H1 (cell line): ENCODE data around the gene CHRNG. TPM values are rescaled to one million over a fixed set of nuclear protein-coding genes. Genes with fewer than 3 reads are reported as not detected.

Source experiments
- CTCF ChIA-PET: fragments of 300-600 bp; sonication (Branson Sonifier 250); formaldehyde crosslinking; loops from one replicate; lab custom pipeline; 2021; ENCODE audit not compliant: partially characterized antibody; lab: Charles Lee
- POLR2A ChIA-PET: fragments of 300-600 bp; sonication (Branson Sonifier 250); formaldehyde crosslinking; loops from one replicate; lab custom pipeline; 2021; ENCODE audit warnings: inconsistent platforms; ENCODE audit not compliant: partially characterized antibody; lab: Charles Lee
- DNase-seq, 2 experiments: peaks; one replicate each; pipeline versions ENCODE4 v3.0.0 to v3.0.0-alpha.2; 2010 to 2022; ENCODE audit warnings: low spot score in 2 of 2, low read depth in 1 of 2, mixed read lengths in 1 of 2
- FAIRE-seq: peaks from 2 replicates; lab custom pipeline; 2011; peaks lifted over from hg19 to GRCh38; lab: Jason Lieb, UNC
- H2AFZ ChIP-seq: 2 replicates; pipeline ENCODE4 v1.8.1; 2012; ENCODE audit warnings: low read length, inconsistent platforms
- H2AK5ac ChIP-seq: 2 replicates; pipeline ENCODE4 v1.6.1; 2013; ENCODE audit warnings: low read depth, low read length
- H2BK120ac ChIP-seq: replicated peaks from 2 replicates; pipeline ENCODE3; 2013; ENCODE audit warnings: low read depth, low read length, inconsistent platforms
- H2BK12ac ChIP-seq: 2 replicates; pipeline ENCODE4 v1.6.1; 2013; ENCODE audit warnings: low read depth, low read length
- H2BK15ac ChIP-seq: 2 replicates; pipeline ENCODE4 v1.6.1; 2013; ENCODE audit warnings: low read length
- H2BK20ac ChIP-seq: 2 replicates; pipeline ENCODE4 v1.6.1; 2013; ENCODE audit warnings: low read length
- H2BK5ac ChIP-seq: 2 replicates; pipeline ENCODE4 v1.6.1; 2013; ENCODE audit warnings: low read depth, low read length
- H3K14ac ChIP-seq: 2 replicates; pipeline ENCODE4 v1.6.1; 2013; ENCODE audit warnings: inconsistent platforms; ENCODE audit not compliant: insufficient read length
- H3K18ac ChIP-seq: 2 replicates; pipeline ENCODE4 v1.6.1; 2013; ENCODE audit warnings: low read length; ENCODE audit errors: extremely low read depth
- H3K23ac ChIP-seq: 2 replicates; pipeline ENCODE4 v1.6.1; 2013; ENCODE audit warnings: inconsistent platforms; ENCODE audit not compliant: insufficient read length
- H3K23me2 ChIP-seq: 2 replicates; pipeline ENCODE4 v1.6.1; 2013; ENCODE audit warnings: low read depth, low read length
- H3K27ac ChIP-seq: 2 replicates; pipeline ENCODE4 v1.6.1; 2011; ENCODE audit warnings: low read depth, low read length, inconsistent platforms
- H3K27me3 ChIP-seq, 4 experiments: replicated peaks in 1 of 4; 1 replicate in 1 of 4; 2 replicates in 3 of 4; pipeline versions ENCODE4 v1.6.1 to v1.8.1; 2011 to 2013; ENCODE audit warnings: low read length in 3 of 4, mild to moderate bottlenecking in 3 of 4, inconsistent platforms in 2 of 4, mixed read lengths in 2 of 4, moderate library complexity in 1 of 4; ENCODE audit not compliant: control insufficient read depth in 3 of 4, insufficient read depth in 3 of 4; ENCODE audit errors: extremely low read depth in 1 of 4
- H3K36me3 ChIP-seq, 4 experiments: 2 replicates each; pipeline versions ENCODE4 v1.6.1 to v1.8.1; 2011 to 2013; ENCODE audit warnings: mild to moderate bottlenecking in 4 of 4, low read length in 3 of 4, moderate library complexity in 2 of 4, control low read depth in 1 of 4, inconsistent platforms in 1 of 4; ENCODE audit not compliant: insufficient read depth in 4 of 4, control insufficient read depth in 2 of 4
- H3K4ac ChIP-seq: replicated peaks from 2 replicates; pipeline ENCODE3; 2013; ENCODE audit warnings: low read length, low read depth, mixed read lengths, inconsistent platforms; ENCODE audit not compliant: insufficient read length
- H3K4me1 ChIP-seq, 4 experiments: replicated peaks in 1 of 4; 1 replicate in 1 of 4; 2 replicates in 3 of 4; pipeline versions ENCODE4 v1.6.1 to v1.8.1; 2011 to 2013; ENCODE audit warnings: low read length in 3 of 4, inconsistent platforms in 2 of 4, mixed read lengths in 1 of 4; ENCODE audit not compliant: insufficient read depth in 4 of 4, control insufficient read depth in 3 of 4
- H3K4me2 ChIP-seq, 2 experiments: 2 replicates each; pipeline versions ENCODE4 v1.6.1 to v1.8.1; 2011 to 2013; ENCODE audit warnings: low read depth in 2 of 2, low read length in 2 of 2, control low read depth in 1 of 2, inconsistent platforms in 1 of 2, mild to moderate bottlenecking in 1 of 2; ENCODE audit not compliant: insufficient read depth in 1 of 2
- H3K4me3 ChIP-seq, 4 experiments: fragments of 200-600, 300-600 bp in 1 of 4; sonication (generic), shearing (Covaris generic), sonication (Bioruptor Twin) in 1 of 4; 2 replicates each; pipeline versions ENCODE4 v1.5.1 to v1.8.1; 2011 to 2016; ENCODE audit warnings: low read length in 4 of 4, low read depth in 3 of 4, control low read depth in 2 of 4, inconsistent platforms in 2 of 4, mild to moderate bottlenecking in 2 of 4, mixed read lengths in 1 of 4, moderate library complexity in 1 of 4; ENCODE audit not compliant: insufficient read depth in 2 of 4; ENCODE audit errors: extremely low read depth in 1 of 4
- H3K56ac ChIP-seq: replicated peaks from 2 replicates; pipeline ENCODE3; 2013; ENCODE audit warnings: low read depth, mild to moderate bottlenecking, mixed read lengths, low read length, inconsistent platforms; ENCODE audit not compliant: insufficient read length
- H3K79me1 ChIP-seq: 2 replicates; pipeline ENCODE4 v1.6.1; 2013; ENCODE audit warnings: low read depth, low read length, control low read depth
- H3K79me2 ChIP-seq, 2 experiments: 2 replicates each; pipeline versions ENCODE4 v1.6.1 to v1.8.1; 2012 to 2013; ENCODE audit warnings: low read length in 2 of 2, mild to moderate bottlenecking in 2 of 2, inconsistent platforms in 1 of 2; ENCODE audit not compliant: insufficient read depth in 2 of 2, control insufficient read depth in 1 of 2
- H3K9ac ChIP-seq, 4 experiments: replicated peaks in 1 of 4; 1 replicate in 1 of 4; 2 replicates in 3 of 4; pipeline versions ENCODE4 v1.6.1 to v1.8.1; 2011 to 2013; ENCODE audit warnings: low read depth in 3 of 4, low read length in 3 of 4, control low read depth in 2 of 4, mild to moderate bottlenecking in 2 of 4, moderate library complexity in 2 of 4, inconsistent platforms in 1 of 4; ENCODE audit errors: extremely low read depth in 1 of 4
- H3K9me3 ChIP-seq, 2 experiments: 2 replicates each; pipeline versions ENCODE4 v1.6.1 to v1.8.1; 2012 to 2013; ENCODE audit warnings: mild to moderate bottlenecking in 2 of 2, moderate library complexity in 2 of 2, control low read depth in 1 of 2, inconsistent platforms in 1 of 2, low read depth in 1 of 2, low read length in 1 of 2, mixed read lengths in 1 of 2; ENCODE audit not compliant: insufficient read depth in 2 of 2
- H4K20me1 ChIP-seq, 2 experiments: replicated peaks in 1 of 2; 2 replicates each; pipeline versions ENCODE3 to v1.8.1; 2011 to 2013; ENCODE audit warnings: inconsistent platforms in 2 of 2, low read length in 2 of 2, mild to moderate bottlenecking in 1 of 2; ENCODE audit not compliant: insufficient read depth in 2 of 2, control insufficient read depth in 1 of 2
- H4K5ac ChIP-seq: 2 replicates; pipeline ENCODE4 v1.6.1; 2013; ENCODE audit warnings: low read length, low read depth, mixed read lengths, inconsistent platforms; ENCODE audit not compliant: insufficient read length
- H4K8ac ChIP-seq: 2 replicates; pipeline ENCODE4 v1.8.0; 2013; ENCODE audit warnings: mild to moderate bottlenecking, moderate library complexity, low read length, inconsistent platforms; ENCODE audit not compliant: insufficient read depth; ENCODE audit errors: extremely low read depth
- H4K91ac ChIP-seq: replicated peaks from 2 replicates; pipeline ENCODE3; 2013; ENCODE audit warnings: low read length, mixed read lengths, inconsistent platforms; ENCODE audit not compliant: insufficient read length
- ASH2L ChIP-seq: fragments of 200-600, 300-600 bp; sonication (generic); IDR thresholded peaks from one replicate; pipeline ENCODE4 v1.7.1; 2017; ENCODE audit warnings: low read length
- CHD1 ChIP-seq: IDR thresholded peaks from 2 replicates; pipeline ENCODE4 v1.6.1; 2012; ENCODE audit warnings: low read depth, low read length, improper control_type of control experiment
- CTBP2 ChIP-seq: IDR thresholded peaks from 2 replicates; pipeline ENCODE4 v1.7.0; 2011; ENCODE audit warnings: borderline replicate concordance, mild to moderate bottlenecking, moderate library complexity, mixed read lengths, low read length; ENCODE audit not compliant: insufficient read depth, insufficient read length
- EGR1 ChIP-seq: IDR thresholded peaks from 2 replicates; pipeline ENCODE4 v1.6.1; 2011; ENCODE audit warnings: low read depth, low read length, borderline replicate concordance
- HDAC2 ChIP-seq, 2 experiments: fragments of 300-600 bp in 1 of 2; sonication (generic) in 1 of 2; IDR thresholded peaks; 2 replicates each; pipeline ENCODE4 v1.6.1; 2011 to 2012; ENCODE audit warnings: low read depth in 2 of 2, low read length in 2 of 2, mild to moderate bottlenecking in 2 of 2, moderate library complexity in 2 of 2, borderline replicate concordance in 1 of 2, inconsistent platforms in 1 of 2
- JUND ChIP-seq: IDR thresholded peaks from 2 replicates; pipeline ENCODE4 v1.6.1; 2011; ENCODE audit warnings: mild to moderate bottlenecking, improper control_type of control experiment, low read length
- PHF8 ChIP-seq: fragments of 200-600 bp; sonication (generic); conservative IDR thresholded peaks from 2 replicates; pipeline ENCODE4 v1.7.1; 2012; ENCODE audit warnings: low read depth, mild to moderate bottlenecking, inconsistent platforms, low read length, moderate library complexity
- SP2 ChIP-seq: IDR thresholded peaks from 2 replicates; pipeline ENCODE4 v1.6.1; 2012; ENCODE audit warnings: mild to moderate bottlenecking, low read length, inconsistent platforms
- WGBS, 2 experiments: shearing (Covaris generic) in 1 of 2; methylation state at CpG; one replicate each; pipeline versions ENCODE4 v1.1.6 to v1.1.7; 2013 to 2015; ENCODE audit warnings: low lambda C conversion rate in 2 of 2, mixed read lengths in 2 of 2, inconsistent platforms in 1 of 2, low coverage in 1 of 2, missing lambda C conversion rate in 1 of 2; ENCODE audit not compliant: insufficient replicate concordance in 2 of 2, insufficient coverage in 1 of 2, insufficient read length in 1 of 2; ENCODE audit errors: extremely low coverage in 1 of 2, missing lambda C conversion rate in 1 of 2; 5-methylcytosine and 5-hydroxymethylcytosine counted together
- polyA plus RNA-seq, 7 experiments: library from polyadenylated mRNA; depleted of rRNA in 3 of 7; stranded (reverse) in 5 of 7; unstranded in 2 of 7; fragments of >200 nt in 5 of 7; fragments of 200-250 nt in 2 of 7; gene quantifications; 1 replicate in 5 of 7; 2 replicates in 1 of 7; 4 replicates in 1 of 7; pipeline versions ENCODE4 v1.2.1 to v1.2.3, GENCODE V29; 2011 to 2013; ENCODE audit warnings: missing spikeins in 2 of 7, mixed read lengths in 2 of 7
- total RNA-seq: library from RNA; stranded (reverse); fragmentation: NEBNext Ultra II Directional; extraction: Animal tissue kit (Norgen Biotek cat#: 25700); gene quantifications from 2 replicates; pipeline ENCODE4 v1.2.1, GENCODE V29; 2021
- TF ChIP-seq, protein P1 (sequence below): IDR thresholded peaks from 2 replicates; pipeline ENCODE4 v1.6.1; 2011; ENCODE audit warnings: low read length, improper control_type of control experiment

The CHRNG gene
- total and polyA plus RNA-seq, 2 of the 8 experiments (the other 6 are each of a cell fraction or from before 2014, with no cell fraction given) = 0.05 TPM; not detected in 1

DNA sequence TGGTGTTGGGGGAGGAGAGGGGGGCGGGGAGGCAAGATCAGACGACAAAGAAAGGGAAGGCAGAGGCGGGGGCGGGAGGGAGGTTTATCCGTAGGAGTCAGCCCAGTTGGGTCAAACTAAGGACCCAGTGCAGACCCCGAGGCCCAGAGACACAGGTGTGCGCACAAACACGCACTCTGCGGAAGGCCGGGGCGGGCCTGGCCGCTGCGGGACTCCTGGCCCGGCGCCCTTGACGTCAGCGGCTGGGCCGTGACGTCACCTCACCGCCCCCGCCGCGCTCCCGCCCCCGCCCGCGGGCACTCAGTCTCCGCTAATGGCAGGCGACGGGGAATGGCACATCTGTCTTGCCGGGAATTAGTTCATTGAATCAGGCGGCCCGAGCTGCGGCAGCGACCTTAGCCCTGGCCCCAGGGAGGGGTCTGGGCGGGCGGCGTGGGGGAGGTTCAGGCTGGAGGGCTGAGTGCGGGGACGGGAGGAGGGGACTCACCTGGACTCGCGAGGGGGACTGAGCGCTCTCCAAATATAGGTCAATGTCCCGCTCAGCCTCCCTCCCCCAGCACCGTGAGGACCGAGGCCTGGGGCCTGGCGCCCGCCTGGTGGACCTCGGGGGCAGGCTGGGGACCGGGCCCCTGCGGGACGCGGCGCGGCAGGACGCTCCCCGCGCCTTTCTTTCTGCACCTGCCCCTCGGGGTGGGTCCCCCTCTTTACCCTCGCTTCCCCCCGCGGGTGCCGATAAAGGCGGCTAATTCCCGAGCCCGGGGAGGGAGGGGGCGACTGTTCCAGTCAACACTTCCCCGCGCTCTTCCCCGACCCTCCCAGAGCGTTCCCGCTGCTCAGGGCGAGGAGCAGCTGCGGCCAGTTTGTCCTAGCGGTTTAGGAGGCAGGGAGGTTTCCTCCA lies 36.3 kb upstream of the CHRNG start:
- H3K23ac ChIP-seq = no peak overlapping the region
- H2BK20ac ChIP-seq = no peak overlapping the region
- H2AFZ ChIP-seq = no peak overlapping the region
- H3K79me1 ChIP-seq = no peaks in the 10 kb centered on the region
- no peak overlapping the region for H3K56ac ChIP-seq
- H3K79me2 ChIP-seq = no peaks in the 10 kb centered on the region
- H4K8ac ChIP-seq = no peak overlapping the region
- no peak for FAIRE-seq
- peak in 1 of 2 experiments; percentile 84 for DNase-seq
- H4K5ac ChIP-seq = no peak overlapping the region
- peaks cover 15 to 48% (median 43%) of the 10 kb centered on the region in 4 experiments for H3K27me3 ChIP-seq
- no peaks in the 10 kb centered on the region for H3K9me3 ChIP-seq
- peaks cover 0 to 27% (median 17%) of the 10 kb centered on the region in 4 experiments; a peak in 6 of 7 replicates for H3K4me1 ChIP-seq
- peak overlapping the region; percentile 71 for H2BK5ac ChIP-seq
- H3K36me3 ChIP-seq = no peaks in the 10 kb centered on the region
- no peak overlapping the region for H3K9ac ChIP-seq
- H2BK12ac ChIP-seq = peak overlapping the region; percentile 93; the same call in 1 of the 2 replicates
- H4K91ac ChIP-seq = no peak overlapping the region
- H2AK5ac ChIP-seq = no peak overlapping the region
- H2BK15ac ChIP-seq = no peak overlapping the region; the same call in 1 of the 2 replicates
- no peak overlapping the region; the same call in 1 of the 2 replicates for H3K18ac ChIP-seq
- POLR2A ChIA-PET = interaction anchor here (1.1 to 1.2 kb wide), 2 partner anchors 14 to 21 kb away, joined by 3 to 5 read pairs; no protein-coding TSS in a partner anchor
- no peak overlapping the region for H3K4ac ChIP-seq
- no peak overlapping the region for H2BK120ac ChIP-seq
- CTCF ChIA-PET = interaction anchor here (0.6 to 10.8 kb wide), 3 partner anchors 14 to 102 kb away, joined by 3 to 176 read pairs (median 4); partner anchors contain the start of genes CHRND and PRSS56
- peak overlapping the region; percentile 39 to 84 (median 56) for H3K4me3 ChIP-seq
- 4% methylated on average over 33 of the region's 75 CpGs; no CpG with 5 or more reads in 1 of the 2 experiments for WGBS, 2 experiments
- no peak overlapping the region for H3K27ac ChIP-seq
- peak overlapping the region; percentile 100 for H3K4me2 ChIP-seq
- H4K20me1 ChIP-seq = peaks cover 0 to 2% of the 10 kb centered on the region in 2 experiments
- H3K23me2 ChIP-seq = peaks cover 12% of the 10 kb centered on the region
- no peak overlapping the region for H3K14ac ChIP-seq
- no peak for TF ChIP-seq SP2
- TF ChIP-seq, protein P1, sequence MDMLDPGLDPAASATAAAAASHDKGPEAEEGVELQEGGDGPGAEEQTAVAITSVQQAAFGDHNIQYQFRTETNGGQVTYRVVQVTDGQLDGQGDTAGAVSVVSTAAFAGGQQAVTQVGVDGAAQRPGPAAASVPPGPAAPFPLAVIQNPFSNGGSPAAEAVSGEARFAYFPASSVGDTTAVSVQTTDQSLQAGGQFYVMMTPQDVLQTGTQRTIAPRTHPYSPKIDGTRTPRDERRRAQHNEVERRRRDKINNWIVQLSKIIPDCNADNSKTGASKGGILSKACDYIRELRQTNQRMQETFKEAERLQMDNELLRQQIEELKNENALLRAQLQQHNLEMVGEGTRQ = no peak
- TF ChIP-seq HDAC2 (IDR thresholded peaks at IDR 0.05; ENCODE audit: borderline replicate concordance in 1 of 2, low read depth in 2 of 2, low read length in 2 of 2) = 0 out of 4 replicates have a peak, but pooled peaks of 1 of the 2 experiments have one; percentile 75
- 0 out of 2 replicates have a peak, but pooled peaks have one; percentile 19 for TF ChIP-seq PHF8
- no peak for TF ChIP-seq CHD1
- TF ChIP-seq EGR1 = peak; percentile 96
- TF ChIP-seq CTBP2 = peak; percentile 60
- TF ChIP-seq ASH2L = peak; percentile 88
- TF ChIP-seq JUND = 0 out of 2 replicates have a peak, but pooled peaks have one; percentile 45
